Hematopoietic multipotent progenitor cell treated with erythropoietin and hydrocortisone succinate and interleukin-3 and kit ligand, for 6 days (in vitro differentiated cells): Measurements from ENCODE around the gene APOM.
A peak's percentile ranks its signal among the peaks of the same experiment; 100 is the strongest.

Experiments
- DNase-seq: peaks from one replicate; pipeline ENCODE4 v3.0.0-alpha.2; 2015

Gene APOM

DNA sequence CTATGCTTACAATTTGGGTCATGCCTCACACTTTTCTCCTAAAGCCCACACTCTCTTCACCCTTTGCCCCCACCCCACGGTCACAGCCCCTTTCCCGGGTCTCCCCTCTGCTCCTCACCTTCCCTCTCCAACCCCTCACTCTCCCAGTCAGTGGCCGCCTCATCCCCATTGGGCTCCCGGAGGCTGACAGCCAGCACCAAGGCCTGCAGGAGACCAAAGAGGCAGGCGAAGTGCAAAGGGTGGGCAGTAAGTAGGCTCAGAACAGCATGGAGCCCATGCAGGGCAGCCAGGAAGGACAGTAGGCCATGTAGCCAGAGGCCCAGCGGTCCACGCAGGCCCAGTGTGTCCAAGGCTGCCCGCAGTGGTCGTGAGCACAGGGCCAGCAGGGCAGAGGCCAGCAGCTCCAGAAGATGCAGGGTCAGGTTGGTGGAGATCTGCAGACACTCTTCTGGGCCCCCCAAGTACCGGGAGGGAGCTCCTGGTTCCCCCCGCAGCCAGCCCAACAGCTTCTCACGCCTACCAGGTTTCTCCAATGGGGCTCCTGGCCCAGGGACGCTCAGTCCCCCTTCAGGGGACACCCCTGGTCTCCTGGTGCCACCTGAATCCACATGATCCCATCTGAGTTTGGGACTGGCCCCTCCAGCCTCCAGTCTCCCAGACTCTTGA lies 3.4 kb downstream of the APOM start:
- DNase-seq, result no peak

DNA sequence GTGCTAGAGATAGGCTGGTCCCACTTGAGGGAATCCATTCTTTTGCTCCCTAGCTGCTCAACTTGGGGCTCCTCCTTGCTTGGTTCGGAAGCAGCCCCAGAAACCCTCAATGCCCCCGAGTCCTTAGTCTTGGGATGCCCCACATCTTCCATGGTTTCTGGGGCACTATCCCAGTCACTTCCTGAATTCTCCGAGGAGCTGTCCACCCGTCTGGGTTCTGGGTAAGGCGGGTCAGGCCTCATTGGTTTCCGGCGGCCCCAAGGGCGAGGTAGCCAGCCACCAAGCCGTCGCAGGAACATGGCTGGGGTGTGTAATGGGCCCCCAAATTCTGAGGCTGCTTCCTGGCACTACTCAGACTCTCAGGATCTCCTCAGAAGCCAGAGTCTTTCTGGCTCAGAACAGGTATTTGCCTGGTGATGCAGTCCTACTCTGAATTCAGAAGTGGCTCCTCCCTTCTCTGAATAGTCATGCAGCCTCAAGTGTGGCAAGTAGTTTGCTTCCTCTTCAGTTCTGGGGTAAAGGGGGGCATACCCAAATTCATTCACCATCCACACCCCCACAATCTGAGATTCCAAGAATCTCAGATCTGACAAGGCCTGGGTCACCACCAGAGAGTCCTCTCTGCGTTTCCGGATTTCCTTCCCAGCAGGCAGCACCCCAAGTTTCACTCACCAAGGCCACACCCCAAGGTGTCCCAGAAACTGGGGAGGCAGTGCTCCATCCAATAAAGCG lies 4.1 kb downstream of the APOM start:
- peak; percentile 66 for DNase-seq

- peak; percentile 94 for DNase-seq
These were observed 4.9 kb downstream of the APOM start, which contains the start of gene C6orf47 for GRCh38 chr6:31660381-31661261. Gene C6orf47 (minus strand): TSS chr6:31660778. CDS start chr6:31659947, 831 bp downstream.

GRCh38 chr6:31661262-31662123 lies 5.8 kb downstream of the APOM start:
- DNase-seq, result peak; percentile 68

GRCh38 chr6:31662124-31662723 lies 6.5 kb downstream of the APOM start:
- no peak for DNase-seq

GRCh38 chr6:31663126-31663960 lies 7.6 kb downstream of the APOM start:
- no peak for DNase-seq

DNA sequence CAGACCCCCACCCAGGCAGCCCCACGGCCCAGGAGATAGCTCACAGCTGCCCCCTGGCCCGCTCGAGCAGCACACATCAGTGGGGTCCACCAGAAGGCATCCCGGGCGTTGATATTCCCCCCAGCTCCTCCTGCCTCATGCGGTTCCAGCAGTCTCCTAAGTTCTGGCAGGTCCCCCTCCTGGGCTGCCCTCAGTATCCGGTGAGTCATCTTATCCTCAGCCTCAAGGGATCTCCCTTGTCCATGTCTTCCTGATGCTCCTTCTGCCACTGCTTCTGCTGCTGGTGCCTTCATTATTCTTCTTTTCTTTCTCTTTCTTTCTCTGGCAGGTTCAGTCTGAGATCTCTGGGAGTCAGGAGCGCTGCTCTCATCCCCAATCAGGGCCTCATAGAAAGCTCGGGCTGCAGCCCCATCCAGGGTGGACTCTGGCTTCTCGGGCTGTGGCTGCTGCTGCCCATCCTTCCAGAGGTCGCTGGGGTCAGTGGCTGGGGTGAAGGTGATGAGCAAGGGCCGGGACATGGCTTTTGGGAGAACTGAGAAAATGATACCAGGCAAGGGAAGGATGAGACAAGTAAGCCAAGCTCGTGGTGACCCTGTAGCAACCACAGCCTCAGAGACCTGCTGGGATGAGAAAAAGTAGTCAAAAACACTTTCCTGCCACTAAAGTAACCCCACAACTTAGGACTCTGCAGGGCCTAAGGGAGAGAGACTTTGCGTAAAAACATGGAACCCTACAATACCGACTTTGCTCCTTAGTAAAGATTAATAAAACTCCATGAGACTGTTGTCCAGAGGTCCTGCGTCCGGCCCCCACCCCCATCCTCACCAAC lies 8.5 kb downstream of the APOM start:
- DNase-seq, result no peak

DNA sequence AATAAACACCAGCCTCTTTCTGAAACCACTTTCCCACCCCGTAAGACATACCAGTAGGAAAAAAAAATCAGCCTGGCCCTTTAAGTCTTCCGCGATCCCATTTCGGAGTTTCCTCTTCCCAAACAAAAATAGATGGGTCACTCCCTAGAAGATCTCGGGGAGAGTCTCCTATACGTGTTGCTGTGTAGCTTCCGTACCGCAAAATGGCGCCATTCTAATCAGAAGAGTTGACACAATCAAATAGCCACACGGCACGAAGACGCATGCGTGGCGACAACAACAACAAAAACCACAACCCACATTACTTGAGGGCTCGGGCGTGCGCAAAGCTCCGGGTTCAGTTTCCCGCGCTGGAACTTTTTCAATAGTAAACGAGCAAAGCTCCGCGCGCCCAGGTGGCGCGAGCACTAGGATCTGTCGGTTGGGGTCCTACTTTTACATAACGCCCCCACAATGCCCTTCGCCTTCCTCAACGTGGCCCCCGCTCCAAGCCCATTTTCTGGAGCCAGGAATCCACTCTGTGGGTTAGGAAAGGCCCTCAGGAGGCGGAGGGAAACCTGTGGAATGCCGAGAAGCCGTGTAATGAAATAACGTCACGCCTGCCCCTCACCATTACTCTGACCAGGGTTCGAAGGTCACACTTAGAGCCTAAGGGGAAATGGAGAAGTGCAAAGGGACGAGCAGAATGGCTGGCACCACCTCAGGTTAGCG lies 9.3 kb downstream of the APOM start, which contains the start of gene GPANK1:
Gene GPANK1, minus strand, starts transcription at position 208 of the 711 bp plus-strand sequence. CDS start 519 bp downstream, outside the sequence.
- peak; percentile 99 for DNase-seq

GRCh38 chr6:31665501-31666336 lies 10.0 kb downstream of the APOM start, which contains the start of gene CSNK2B:
Gene CSNK2B (plus strand): TSS chr6:31666080. CDS start chr6:31666832, 752 bp downstream.
- DNase-seq, result peak; percentile 99

- DNase-seq, result peak; percentile 42
These were observed 10.8 kb downstream of the APOM start for GRCh38 chr6:31666337-31666965.

GRCh38 chr6:31669676-31670075 lies 14.0 kb downstream of the APOM start, which contains the start of gene LY6G5B:
Gene LY6G5B (plus strand): TSS chr6:31669976. CDS start chr6:31670951, 975 bp downstream.
- no peak for DNase-seq

DNA sequence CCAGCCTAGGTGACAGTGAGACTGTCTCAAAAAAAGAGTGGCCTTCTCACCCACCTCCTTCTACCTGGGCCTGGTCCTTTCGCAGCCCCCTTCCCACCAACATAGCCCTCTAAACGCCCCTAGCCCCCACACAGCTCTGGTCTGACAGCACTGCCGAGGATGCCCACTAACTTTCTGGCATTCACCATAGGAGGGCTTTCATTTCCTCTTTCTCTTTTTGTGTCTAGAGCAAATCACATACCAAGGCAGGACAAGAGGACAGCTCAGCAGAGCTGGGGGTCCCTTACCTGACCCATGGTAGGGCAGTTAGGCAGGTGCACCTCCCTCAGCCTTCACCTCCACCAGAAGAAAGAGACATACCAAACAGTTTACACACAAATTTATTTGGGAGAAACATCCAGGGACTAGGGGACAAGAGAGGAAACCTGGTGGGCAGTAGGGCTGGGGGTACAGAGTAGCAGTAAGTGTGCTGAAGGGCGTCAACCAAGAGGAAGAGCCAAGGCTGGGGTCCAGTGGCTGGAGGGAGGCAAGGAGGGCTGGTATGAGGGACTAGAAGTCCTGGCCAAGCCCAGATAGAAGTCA lies 20.7 kb downstream of the APOM start:
- no peak for DNase-seq

DNA sequence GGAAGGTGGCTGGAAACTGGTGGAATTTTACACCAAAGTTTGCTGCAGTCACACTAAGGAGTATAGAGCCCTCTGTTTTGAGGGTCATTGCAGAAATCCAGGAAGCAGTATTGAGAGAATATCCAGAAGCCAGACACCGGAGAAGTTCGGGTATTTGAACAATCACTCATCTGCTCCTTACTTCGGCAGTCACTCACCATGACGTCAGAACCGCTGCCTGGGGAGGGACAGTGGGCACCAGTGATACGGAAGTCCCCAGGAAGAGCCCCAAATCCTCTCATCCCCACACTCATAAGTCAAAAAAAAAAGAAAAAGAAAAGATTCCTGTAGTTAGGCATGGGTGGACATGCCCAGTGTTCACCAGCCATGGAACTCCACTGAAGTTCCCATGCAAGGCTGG lies 21.2 kb downstream of the APOM start:
- DNase-seq, result no peak

DNA sequence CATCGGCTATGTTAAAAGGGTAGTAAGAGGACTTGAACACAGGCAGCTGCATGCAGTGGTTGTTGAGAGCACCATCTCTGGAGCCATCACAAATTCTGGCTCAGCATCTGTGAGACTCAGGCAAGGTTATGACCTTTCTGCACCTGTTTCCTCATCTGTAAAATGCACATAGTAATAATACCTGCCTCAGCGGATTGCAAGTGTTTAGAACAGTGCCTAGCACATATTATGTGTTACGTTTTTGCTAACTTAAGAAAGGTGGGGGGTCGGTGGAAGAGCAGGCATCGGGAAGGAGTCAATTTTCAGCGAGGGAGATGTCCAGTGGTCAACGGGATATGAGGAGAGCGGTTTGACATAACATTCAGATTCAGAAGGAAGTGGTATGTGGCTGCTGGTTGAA lies 22.3 kb downstream of the APOM start:
- no peak for DNase-seq

DNA sequence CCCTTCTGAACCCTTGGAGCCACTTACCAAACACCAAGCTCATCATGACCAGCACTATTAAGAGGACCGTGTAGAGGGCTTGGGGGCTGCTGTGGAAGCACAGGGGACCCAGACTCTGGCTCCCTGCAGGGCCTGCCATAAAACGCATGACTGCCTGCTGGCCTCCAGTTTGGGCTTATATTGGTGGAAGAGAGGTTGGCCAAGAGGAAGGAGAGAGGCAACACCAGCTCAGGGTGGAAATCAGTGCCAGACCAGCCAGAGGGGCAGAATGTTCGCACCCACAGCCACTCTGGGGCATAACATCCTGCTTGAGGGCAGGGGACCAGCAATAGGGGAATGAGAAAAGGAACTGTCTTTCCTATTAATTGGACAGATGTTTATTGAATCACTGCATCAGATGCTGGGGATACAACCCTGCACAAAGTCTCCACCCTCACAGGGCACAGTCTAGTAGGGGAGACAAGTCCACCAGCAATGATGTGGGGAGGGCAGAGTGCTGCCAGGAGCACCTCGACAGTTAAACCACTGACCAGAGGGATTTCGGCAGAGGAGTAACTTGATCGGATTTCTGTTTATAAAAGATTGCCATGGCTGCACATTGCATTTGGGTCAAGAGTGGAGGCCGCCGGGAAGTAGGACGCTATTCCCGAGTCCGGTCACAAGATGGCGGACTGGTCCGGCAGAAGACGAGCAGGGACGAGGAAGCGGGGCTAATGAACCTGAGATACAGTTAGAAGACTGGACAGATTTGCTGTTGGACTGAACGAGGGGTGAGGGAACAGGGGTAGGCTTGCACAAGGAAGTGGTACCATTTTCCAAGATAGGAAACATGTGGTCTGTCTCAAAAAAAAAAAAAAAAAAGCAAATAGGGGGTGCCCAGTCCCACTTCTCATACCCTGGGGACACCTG lies 24.8 kb downstream of the APOM start, which contains the start of gene LY6G5C:
Gene LY6G5C, minus strand, starts transcription at position 842 of the 909 bp plus-strand sequence. Its CDS starts 694 bp downstream, at position 148.
- DNase-seq, result peak; percentile 90
